NCI-H2029 treated with DMSO at 0.1 percent for 48 hours (cell line): ENCODE data around the gene NPM1.

Experiments
- DNase-seq: peaks from one replicate; lab custom pipeline; 2025; lab: John Stamatoyannopoulos, UW

NPM1 gene

DNA sequence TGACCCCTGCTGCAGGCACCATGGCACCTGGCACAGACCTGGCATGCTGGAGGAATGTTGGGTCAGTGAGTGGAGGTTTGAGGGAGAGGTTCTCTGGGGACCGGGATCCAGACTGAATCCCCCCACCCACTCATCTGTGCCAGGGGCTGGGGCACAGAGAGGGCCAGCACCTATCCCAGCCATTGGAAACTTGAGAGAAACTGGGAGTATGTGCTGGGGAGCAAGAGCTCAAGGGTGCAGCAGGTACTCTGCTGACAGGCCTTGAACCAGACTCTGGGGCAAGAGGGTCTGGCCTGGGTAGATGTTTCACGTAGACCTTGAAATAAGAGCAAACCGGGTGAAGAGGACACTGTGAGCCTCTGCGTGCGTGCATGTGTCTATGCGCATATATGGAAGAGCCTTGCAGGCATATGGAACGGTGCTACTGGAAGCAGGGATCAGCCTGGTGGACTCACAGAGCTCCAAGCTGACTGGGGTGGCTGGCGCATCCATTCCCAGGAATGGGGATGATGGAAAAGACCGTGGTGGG lies 40.6 kb downstream of the NPM1 start:
- DNase-seq, result no peak

GRCh38 chr5:171428809-171429542 lies 41.3 kb downstream of the NPM1 start:
- no peak for DNase-seq

DNA sequence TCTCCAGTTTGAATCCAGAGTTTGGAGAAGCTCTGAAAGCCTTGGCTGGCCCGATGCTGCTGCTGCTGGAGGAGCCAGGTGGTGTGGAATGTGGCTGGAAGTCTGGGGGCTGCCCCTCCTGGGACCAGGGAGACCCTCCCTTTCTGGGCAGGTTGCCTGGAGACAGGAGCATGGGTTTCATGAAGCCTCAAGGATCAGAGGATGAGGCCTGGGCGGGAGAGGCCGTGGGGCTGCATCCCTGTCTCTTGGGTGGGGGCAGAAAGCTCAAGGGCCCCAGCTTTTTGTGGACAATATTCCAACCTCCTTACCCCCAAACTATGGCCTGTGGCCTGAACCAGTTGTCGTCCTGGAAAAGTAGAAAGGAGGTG lies 41.9 kb downstream of the NPM1 start:
- DNase-seq, result no peak

- DNase-seq, result no peak
These were observed 43.7 kb downstream of the NPM1 start for GRCh38 chr5:171431251-171431777.

DNA sequence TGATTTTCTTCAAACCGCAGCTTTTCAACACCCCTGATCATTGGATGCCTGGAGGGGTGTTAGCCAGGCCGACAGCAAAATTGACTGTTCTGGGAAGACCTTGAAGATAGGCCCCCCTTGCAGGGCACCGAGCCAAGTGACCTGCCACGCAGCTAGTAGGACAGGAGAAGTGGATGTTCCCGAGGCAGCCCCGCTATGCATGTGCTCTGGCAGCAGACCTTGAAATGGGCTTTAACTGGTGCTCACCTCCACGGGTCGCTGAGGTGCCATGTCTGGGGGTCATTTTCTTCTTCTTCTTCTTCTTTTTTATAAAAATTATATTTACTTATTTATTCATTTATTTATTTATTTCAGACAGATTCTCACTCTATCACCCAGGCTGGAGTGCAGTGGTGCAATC lies 44.4 kb downstream of the NPM1 start:
- DNase-seq, result no peak

DNA sequence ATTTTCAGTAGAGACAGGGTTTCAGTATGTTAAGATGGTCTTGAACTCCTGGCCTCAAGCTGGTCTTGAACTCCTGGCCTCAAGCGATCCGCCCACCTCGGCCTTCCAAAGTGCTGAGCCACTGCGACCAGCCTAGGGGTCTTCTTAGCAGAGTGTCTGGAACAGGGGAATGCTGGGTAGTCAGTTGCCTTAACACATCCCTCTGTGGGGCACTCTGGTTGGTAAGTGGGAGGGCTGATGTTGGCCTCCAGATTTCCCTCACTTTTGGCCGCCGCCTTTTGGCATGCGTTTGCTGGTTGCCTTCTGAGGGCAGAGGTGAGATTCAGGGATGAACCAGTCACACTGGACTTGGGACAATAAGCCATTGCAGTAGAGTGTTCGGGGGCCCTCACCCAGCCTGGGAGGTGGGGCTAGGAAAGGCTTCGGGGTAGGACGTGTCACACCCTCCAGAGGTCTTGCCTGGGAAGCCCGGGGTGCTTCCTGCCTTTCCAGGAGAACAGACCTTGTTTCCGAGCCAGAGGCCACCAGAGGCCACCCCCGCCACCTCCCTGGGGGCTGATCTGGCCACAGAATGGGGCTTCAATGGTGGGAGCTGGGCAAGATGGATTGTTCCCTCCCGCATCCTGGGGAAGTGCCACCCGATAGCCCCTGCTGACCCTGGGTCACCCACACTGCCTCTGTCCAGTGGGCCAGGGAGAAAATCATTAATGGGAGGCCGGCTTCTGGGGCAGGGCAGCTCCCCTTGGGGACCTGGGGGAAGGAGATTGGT lies 45.1 kb downstream of the NPM1 start:
- no peak for DNase-seq

GRCh38 chr5:171433352-171433698 lies 45.7 kb downstream of the NPM1 start:
- no peak for DNase-seq

DNA sequence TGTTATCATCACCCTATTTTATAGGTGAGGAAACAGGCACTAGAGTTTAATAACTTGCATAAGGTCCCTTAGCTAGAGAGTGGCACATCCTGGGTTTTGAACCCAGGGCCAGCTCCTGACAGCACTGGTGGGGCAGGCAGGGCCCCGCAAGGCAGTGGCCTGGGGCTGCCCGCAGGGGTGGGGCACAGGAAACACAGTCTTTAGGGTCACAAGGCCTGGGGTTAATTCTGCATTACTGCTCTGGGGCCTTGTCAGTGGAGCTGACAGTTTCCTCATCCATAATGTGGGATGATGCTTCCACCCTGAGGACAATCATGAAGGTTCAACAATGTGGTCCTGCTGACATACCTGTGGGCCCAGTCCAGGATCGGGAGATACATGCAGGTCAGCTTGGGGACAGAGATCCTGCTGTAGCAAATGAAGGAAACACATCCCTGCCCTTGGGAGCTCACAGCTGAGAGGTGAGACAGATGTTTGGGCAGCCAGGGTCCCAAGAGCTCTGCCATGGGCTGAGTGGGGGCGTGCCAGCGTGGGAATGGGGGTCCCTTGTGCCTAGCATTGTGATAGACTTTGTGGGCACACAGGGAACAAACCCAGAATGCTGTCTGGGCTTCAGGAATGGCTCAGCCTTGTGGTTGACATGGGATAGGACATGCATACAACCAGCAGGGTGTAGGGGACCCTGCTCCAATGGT lies 46.5 kb downstream of the NPM1 start:
- no peak for DNase-seq

DNA sequence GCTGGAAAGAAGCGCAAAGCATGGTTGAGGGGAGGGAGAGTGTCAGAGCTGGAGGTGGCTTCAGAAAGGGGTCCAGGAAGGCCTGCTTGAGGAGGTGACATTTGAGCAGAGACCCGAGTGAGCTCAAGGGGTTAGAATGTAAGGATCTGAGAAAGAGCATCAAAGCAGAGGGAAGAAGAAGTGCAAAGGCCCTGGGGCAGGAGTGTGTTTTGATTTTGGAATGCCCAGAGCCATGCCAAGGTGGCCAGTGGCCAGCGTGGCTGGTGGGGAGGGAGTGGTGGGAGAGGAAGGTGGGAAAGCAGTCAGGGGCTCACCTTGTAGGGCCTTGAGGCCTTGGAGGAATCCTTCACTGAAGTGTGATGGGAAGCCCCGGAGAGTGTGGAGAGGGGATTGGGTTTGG lies 47.2 kb downstream of the NPM1 start:
- DNase-seq, result no peak

- no peak for DNase-seq
These were observed 48.3 kb downstream of the NPM1 start for GRCh38 chr5:171435908-171436307.

GRCh38 chr5:171436804-171437285 lies 49.2 kb downstream of the NPM1 start:
- DNase-seq, result no peak

GRCh38 chr5:171437286-171437821 lies 49.7 kb downstream of the NPM1 start:
- DNase-seq, result no peak

- no peak for DNase-seq
These were observed 51.1 kb downstream of the NPM1 start for GRCh38 chr5:171438738-171439137.

DNA sequence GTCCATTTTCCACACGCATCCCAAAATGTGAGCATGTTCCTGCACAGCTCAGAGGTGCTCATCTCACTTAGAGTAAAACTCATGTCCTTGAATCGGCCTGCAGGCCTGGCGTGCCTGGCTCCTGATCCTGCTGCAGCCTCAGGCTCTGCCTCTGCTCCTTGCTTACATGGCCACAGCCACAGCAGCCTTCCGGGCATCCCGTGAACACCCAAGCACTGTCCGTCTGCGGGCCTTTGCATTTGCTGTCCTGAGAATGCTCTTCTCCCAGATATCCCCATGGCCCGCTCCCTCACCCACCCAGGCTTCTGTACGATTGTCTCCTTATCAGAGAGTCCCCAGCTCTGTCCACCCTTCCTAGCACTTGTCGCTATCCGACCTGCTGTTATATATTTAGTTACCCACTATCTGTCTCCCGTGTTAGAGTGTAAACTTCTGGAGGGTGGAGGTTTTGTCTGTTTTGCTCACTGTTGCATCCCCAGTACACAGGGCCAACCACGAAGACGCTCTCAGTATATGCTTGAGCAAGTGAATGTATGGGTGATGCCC lies 53.7 kb downstream of the NPM1 start:
- DNase-seq, result no peak

DNA sequence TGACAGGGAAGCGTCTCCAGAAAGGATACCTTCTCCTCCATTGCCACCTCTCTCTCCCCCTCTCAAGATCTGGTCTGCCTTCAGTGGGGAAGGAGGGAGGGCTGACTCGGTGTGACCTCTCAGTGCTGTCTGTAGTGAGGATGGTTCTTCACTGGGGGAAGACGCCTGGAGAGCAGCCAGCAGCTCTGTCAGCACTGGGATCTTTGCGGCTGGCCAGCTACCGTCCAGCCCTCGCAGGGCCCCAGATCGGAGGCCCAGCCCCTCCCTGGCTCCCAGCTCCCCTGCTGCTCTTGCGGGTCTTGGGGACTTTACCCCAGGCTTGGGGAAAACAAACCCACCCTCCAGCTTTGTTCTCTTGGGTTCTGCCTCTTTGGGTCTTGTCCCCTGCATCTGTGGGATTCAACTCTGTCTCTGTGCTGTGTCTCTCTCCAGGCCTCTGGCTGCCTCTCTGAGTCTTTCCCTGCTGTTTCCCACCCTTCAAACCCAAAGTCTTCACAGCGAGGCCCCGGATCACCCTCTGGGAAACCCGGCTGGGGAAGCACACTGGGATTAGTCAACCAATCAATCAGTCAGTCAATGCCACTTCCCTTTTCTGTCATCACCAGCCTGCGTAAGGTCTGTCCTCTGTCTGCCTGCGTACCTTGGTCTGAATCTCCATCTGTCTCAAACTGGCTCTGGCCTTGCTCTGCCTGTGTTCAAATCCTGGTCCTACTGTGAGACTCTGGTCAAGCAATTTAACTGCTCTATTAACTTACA lies 54.8 kb downstream of the NPM1 start:
- DNase-seq, result no peak

GRCh38 chr5:171444582-171444981 lies 56.9 kb downstream of the NPM1 start:
- DNase-seq, result no peak

DNA sequence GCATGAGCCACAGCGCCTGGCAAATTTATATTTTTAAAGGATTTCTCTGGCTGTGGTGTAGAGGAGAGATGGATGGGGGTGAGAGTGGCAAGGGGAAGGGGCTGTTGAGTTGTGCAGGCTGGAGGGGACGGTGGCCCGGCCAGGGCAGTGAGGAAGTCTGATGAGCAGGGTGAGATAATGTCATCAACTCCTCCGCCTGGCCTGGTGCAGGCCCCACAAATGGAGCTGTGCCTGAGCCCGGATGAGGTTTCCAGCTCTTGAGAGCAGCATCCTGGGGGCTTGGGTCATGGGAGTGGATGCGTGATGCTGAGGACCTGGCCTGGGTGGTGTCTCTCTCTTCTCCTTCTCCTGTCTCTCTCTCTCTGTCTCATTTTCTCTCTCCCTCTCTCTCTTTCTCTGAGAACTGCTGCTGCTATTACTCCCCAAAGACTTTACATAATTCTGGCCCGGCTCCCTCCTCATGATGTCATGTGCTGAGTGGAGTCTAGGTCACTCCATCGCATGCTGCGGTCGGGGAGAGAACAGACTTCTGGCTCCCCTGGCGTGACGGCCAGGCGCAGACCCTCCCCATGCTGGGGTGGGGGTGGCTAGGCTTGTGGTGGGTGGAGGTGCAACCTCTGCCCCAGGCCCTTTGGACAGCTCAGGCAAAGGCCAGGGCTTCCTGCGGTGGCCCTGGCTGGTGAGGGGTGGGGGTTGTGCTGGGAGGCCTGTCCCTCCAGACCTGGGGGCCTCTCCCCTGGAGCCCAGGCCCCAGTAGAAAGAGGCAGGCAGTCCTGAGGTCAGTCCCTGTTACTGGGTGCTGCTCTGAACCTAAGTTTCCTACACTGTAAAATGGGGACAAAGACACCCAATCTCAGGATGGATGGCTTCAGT lies 58.2 kb downstream of the NPM1 start:
- no peak for DNase-seq

GRCh38 chr5:171447226-171447625 lies 59.6 kb downstream of the NPM1 start:
- DNase-seq, result no peak

- DNase-seq, result no peak
These were observed 61.8 kb downstream of the NPM1 start for GRCh38 chr5:171449426-171449825.
